Spleen (tissue), 11 donors: ENCODE results near the gene SIGLEC15. TPM values are rescaled to one million over a fixed set of nuclear protein-coding genes. Genes with fewer than 3 reads are reported as not detected.

Source experiments
- DNase-seq: peaks from one replicate; pipeline ENCODE4 v3.0.0-alpha.2; 2020
- H3K27ac ChIP-seq, 8 donors: fragments of 200-600 bp; sonication (generic) in 7 of 8; 1 replicate in 4 of 8; 2 replicates in 4 of 8; pipeline versions ENCODE4 v1.5.0 to v1.8.0; 2016 to 2021; ENCODE audit warnings: inconsistent platforms in 4 of 8, mild to moderate bottlenecking in 4 of 8, moderate library complexity in 1 of 8
- H3K27me3 ChIP-seq, 7 donors: fragments of 200-600 bp; sonication (generic) in 6 of 7; replicated peaks in 1 of 7; 1 replicate in 4 of 7; 2 replicates in 3 of 7; pipeline versions ENCODE4 v1.5.0 to v1.8.0; 2016 to 2021; ENCODE audit warnings: inconsistent platforms in 3 of 7, mild to moderate bottlenecking in 1 of 7
- H3K36me3 ChIP-seq, 6 donors: fragments of 200-600 bp; sonication (generic) in 5 of 6; 1 replicate in 4 of 6; 2 replicates in 2 of 6; pipeline versions ENCODE4 v1.5.0 to v1.8.0; 2016 to 2021; ENCODE audit warnings: inconsistent platforms in 2 of 6
- H3K4me1 ChIP-seq, 6 donors: fragments of 200-600 bp; sonication (generic) in 5 of 6; 1 replicate in 3 of 6; 2 replicates in 3 of 6; pipeline versions ENCODE4 v1.5.0 to v1.8.0; 2016 to 2021; ENCODE audit warnings: inconsistent platforms in 3 of 6
- H3K4me3 ChIP-seq, 8 donors: fragments of 200-600 bp; sonication (generic) in 7 of 8; 1 replicate in 4 of 8; 2 replicates in 4 of 8; pipeline versions ENCODE4 v1.5.0 to v1.8.0; 2016 to 2021; ENCODE audit warnings: inconsistent platforms in 4 of 8, mild to moderate bottlenecking in 4 of 8, moderate library complexity in 2 of 8
- H3K9me3 ChIP-seq, 8 donors: fragments of 200-600 bp; sonication (generic) in 7 of 8; 1 replicate in 4 of 8; 2 replicates in 4 of 8; pipeline versions ENCODE4 v1.5.0 to v1.8.0; 2016 to 2021; ENCODE audit warnings: inconsistent platforms in 4 of 8
- CTCF ChIP-seq, 11 experiments: fragments of 200-600 bp in 7 of 11; fragments of 450-650 bp in 4 of 11; sonication (generic) in 4 of 11; IDR thresholded peaks in 8 of 11; conservative IDR thresholded peaks in 3 of 11; 1 replicate in 7 of 11; 2 replicates in 4 of 11; pipeline versions ENCODE4 v1.4.0 to v1.8.0; 2016 to 2021; ENCODE audit warnings: antibody characterized with exemption in 11 of 11, inconsistent platforms in 4 of 11, mild to moderate bottlenecking in 1 of 11
- POLR2A ChIP-seq, 3 donors: fragments of 450-650 bp; IDR thresholded peaks; one replicate each; pipeline ENCODE4 v1.5.1; 2017; ENCODE audit warnings: antibody characterized with exemption in 3 of 3, mild to moderate bottlenecking in 1 of 3
- POLR2AphosphoS5 ChIP-seq, 3 donors: sonication (generic); formaldehyde crosslinking; IDR thresholded peaks; one replicate each; pipeline ENCODE4 v1.5.1; 2017; ENCODE audit warnings: antibody characterized with exemption in 3 of 3
- WGBS, 5 donors: extraction: QIAGEN DNeasy Blood & Tissue Kit in 3 of 5; methylation state at CpG; one replicate each; pipeline versions ENCODE4 v1.1.5 to v1.1.7; 2013 to 2018; 5-methylcytosine and 5-hydroxymethylcytosine counted together
- intact Hi-C: fragments of 100-400 bp; cut with DNase I; formaldehyde crosslinking; loops from one replicate; pipeline ENCODE4 v1.15.0; 2023; ENCODE audit warnings: low total_unique reads
- polyA plus RNA-seq, 3 donors: library from polyadenylated mRNA; stranded (reverse); fragments of 200-250 nt; gene quantifications; one replicate each; pipeline ENCODE4 v1.2.1, GENCODE V29; 2013
- total RNA-seq, 7 donors: library from RNA; depleted of rRNA in 3 of 7; stranded (reverse); fragments of >200 nt in 3 of 7; fragmentation: NEBNext Ultra II Directional in 4 of 7; extraction: Animal tissue kit (Norgen Biotek cat#: 25700) in 4 of 7; gene quantifications; one replicate each; pipeline versions ENCODE4 v1.1.0 to v1.2.1, GENCODE V29; 2016 to 2021
- donor health status: healthy with polysubstance abuse.
- donor health status: DM: no; HTN: no; CAD: no; lungs with moderate emphysema.
- donor health status: DM: no; HTN: no; CAD: no.
- donor health status: Bipolar disorder and iron deficiency.
- donor health status: healthy.
- donor health status: DM: no; HTN: no; CAD: no.
- donor health status: DM: yes; HTN: yes; CAD: no.

SIGLEC15 gene
- total and polyA plus RNA-seq, 10 donors: 0.28 to 3.5 (median 1.4) TPM

GRCh38 chr18:45887585-45887984 lies 62.1 kb downstream of the SIGLEC15 start:
- TF ChIP-seq POLR2AphosphoS5 (IDR thresholded peaks at IDR 0.05): no peak
- no peak for TF ChIP-seq POLR2A (IDR thresholded peaks at IDR 0.05)
- TF ChIP-seq CTCF (IDR thresholded peaks at IDR 0.05 in 8 of 11, conservative IDR thresholded peaks at IDR 0.05 in 3 of 11): no peak
- 95 to 100% (median 99%) methylated on average over 5 of the region's 5 CpGs for WGBS, 5 donors
- DNase-seq: no peak
- H3K27ac ChIP-seq: no peak overlapping the region
- H3K4me1 ChIP-seq: peaks cover 0 to 36% (median 7%) of the 10 kb centered on the region in 6 donors
- no peaks in the 10 kb centered on the region for H3K9me3 ChIP-seq
- peaks cover 0 to 99% (median 56%) of the 10 kb centered on the region in 6 donors for H3K36me3 ChIP-seq
- no peaks in the 10 kb centered on the region for H3K27me3 ChIP-seq
- intact Hi-C loops: loop anchor here (10.0 kb wide), 1 partner anchor 223 kb away; no protein-coding TSS in a partner anchor
- no peak overlapping the region for H3K4me3 ChIP-seq

GRCh38 chr18:45889419-45890064 lies 64.1 kb downstream of the SIGLEC15 start:
- no peak for DNase-seq
- H3K4me3 ChIP-seq: no peak overlapping the region
- whole genome bisulfite sequencing, 5 donors: 55 to 80% (median 64%) methylated on average over 3 of the region's 3 CpGs
- H3K27me3 ChIP-seq: no peaks in the 10 kb centered on the region
- no peaks in the 10 kb centered on the region for H3K9me3 ChIP-seq
- peaks cover 0 to 97% (median 46%) of the 10 kb centered on the region in 6 donors for H3K36me3 ChIP-seq
- peak overlapping the region in 7 of 8 donors; percentile 10 to 78 (median 61) for H3K27ac ChIP-seq
- TF ChIP-seq CTCF (IDR thresholded peaks at IDR 0.05 in 8 of 11, conservative IDR thresholded peaks at IDR 0.05 in 3 of 11) (no peak), POLR2A (IDR thresholded peaks at IDR 0.05) (no peak), POLR2AphosphoS5 (IDR thresholded peaks at IDR 0.05) (no peak)
- intact Hi-C loops: loop anchor here (10.0 kb wide), 1 partner anchor 225 kb away; no protein-coding TSS in a partner anchor
- H3K4me1 ChIP-seq: peaks cover 0 to 36% (median 7%) of the 10 kb centered on the region in 6 donors

GRCh38 chr18:45890606-45891005 lies 65.1 kb downstream of the SIGLEC15 start:
- H3K9me3 ChIP-seq: no peaks in the 10 kb centered on the region
- no peak overlapping the region for H3K4me3 ChIP-seq
- H3K36me3 ChIP-seq: peaks cover 0 to 97% (median 42%) of the 10 kb centered on the region in 6 donors
- H3K4me1 ChIP-seq: peaks cover 0 to 36% (median 7%) of the 10 kb centered on the region in 6 donors
- TF ChIP-seq POLR2A (IDR thresholded peaks at IDR 0.05) (no peak), POLR2AphosphoS5 (IDR thresholded peaks at IDR 0.05) (no peak), CTCF (IDR thresholded peaks at IDR 0.05 in 8 of 11, conservative IDR thresholded peaks at IDR 0.05 in 3 of 11) (no peak)
- peak; percentile 71 for DNase-seq
- intact Hi-C loops: no loop called here
- WGBS, 5 donors: 57 to 95% (median 91%) methylated on average over 1 of the region's 1 CpG
- no peaks in the 10 kb centered on the region for H3K27me3 ChIP-seq
- peak overlapping the region in 5 of 8 donors; percentile 39 to 78 (median 74) for H3K27ac ChIP-seq

GRCh38 chr18:45891806-45892205 lies 66.3 kb downstream of the SIGLEC15 start:
- no peaks in the 10 kb centered on the region for H3K9me3 ChIP-seq
- H3K27me3 ChIP-seq: no peaks in the 10 kb centered on the region
- peaks cover 0 to 98% (median 40%) of the 10 kb centered on the region in 6 donors for H3K36me3 ChIP-seq
- no peak overlapping the region for H3K27ac ChIP-seq
- no peak for TF ChIP-seq POLR2A (IDR thresholded peaks at IDR 0.05)
- TF ChIP-seq POLR2AphosphoS5 (IDR thresholded peaks at IDR 0.05): no peak
- no peak for TF ChIP-seq CTCF (IDR thresholded peaks at IDR 0.05 in 8 of 11, conservative IDR thresholded peaks at IDR 0.05 in 3 of 11)
- WGBS, 5 donors: 73 to 87% (median 77%) methylated on average over 2 of the region's 2 CpGs
- H3K4me3 ChIP-seq: no peak overlapping the region
- intact Hi-C loops: no loop called here
- peaks cover 0 to 36% (median 7%) of the 10 kb centered on the region in 6 donors for H3K4me1 ChIP-seq
- DNase-seq: no peak
